Vagina (tissue), 2 donors: ENCODE data around the gene CLIC3.

Experiments
- CTCF ChIP-seq, 3 experiments: fragments of 450-650 bp in 2 of 3; fragments of 200-600 bp in 1 of 3; sonication (generic) in 1 of 3; IDR thresholded peaks; one replicate each; pipeline ENCODE4 v1.5.1; 2017 to 2019; ENCODE audit warnings: antibody characterized with exemption in 3 of 3, mild to moderate bottlenecking in 2 of 3, moderate library complexity in 2 of 3
- POLR2A ChIP-seq, 2 donors: fragments of 450-650 bp; IDR thresholded peaks; one replicate each; pipeline ENCODE4 v1.6.1; 2017; ENCODE audit warnings: antibody characterized with exemption in 2 of 2, mild to moderate bottlenecking in 2 of 2, moderate library complexity in 2 of 2
- POLR2AphosphoS5 ChIP-seq, 2 donors: sonication (generic); formaldehyde crosslinking; IDR thresholded peaks; one replicate each; pipeline ENCODE4 v1.9.0; 2017; ENCODE audit warnings: antibody characterized with exemption in 2 of 2, mild to moderate bottlenecking in 2 of 2, low read depth in 1 of 2; ENCODE audit not compliant: insufficient read depth in 1 of 2

GRCh38 chr9:137044037-137044436 lies 47.7 kb upstream of the CLIC3 start:
- TF ChIP-seq POLR2A (IDR thresholded peaks at IDR 0.05) (no peak), CTCF (IDR thresholded peaks at IDR 0.05) (no peak), POLR2AphosphoS5 (IDR thresholded peaks at IDR 0.05; ENCODE audit: insufficient read depth in 1 of 2, low read depth in 1 of 2) (no peak)
